Astrocyte (in vitro differentiated cells and primary cell): Measurements from ENCODE around the gene FBLN5. TPM values are rescaled to one million over a fixed set of nuclear protein-coding genes. Genes with fewer than 3 reads are reported as not detected.

Experiments used
- DNase-seq: peaks from one replicate; pipeline ENCODE4 v3.0.0-alpha.2; 2010; ENCODE audit warnings: low read depth
- FAIRE-seq: peaks from 2 replicates; lab custom pipeline; 2011; peaks lifted over from hg19 to GRCh38; lab: Jason Lieb, UNC
- H2AFZ ChIP-seq: 2 replicates; pipeline ENCODE4 v1.6.0; 2012; ENCODE audit warnings: low read depth, low read length, inconsistent platforms
- H3K27ac ChIP-seq: 2 replicates; pipeline ENCODE4 v1.5.1; 2011; ENCODE audit warnings: low read depth, low read length, inconsistent platforms
- H3K27me3 ChIP-seq: 2 replicates; pipeline ENCODE4 v1.6.0; 2011; ENCODE audit warnings: low read length, inconsistent platforms; ENCODE audit not compliant: insufficient read depth
- H3K36me3 ChIP-seq: 2 replicates; pipeline ENCODE4 v1.5.1; 2011; ENCODE audit warnings: low read length, inconsistent platforms; ENCODE audit not compliant: insufficient read depth
- H3K4me1 ChIP-seq: 2 replicates; pipeline ENCODE4 v1.5.1; 2011; ENCODE audit warnings: low read length, inconsistent platforms; ENCODE audit not compliant: insufficient read depth
- H3K4me2 ChIP-seq: 2 replicates; pipeline ENCODE4 v1.6.0; 2012; ENCODE audit warnings: low read length, inconsistent platforms
- H3K4me3 ChIP-seq: 2 replicates; pipeline ENCODE4 v1.5.1; 2011; ENCODE audit warnings: low read depth, mild to moderate bottlenecking, low read length, inconsistent platforms; ENCODE audit not compliant: insufficient read depth
- H3K79me2 ChIP-seq: 2 replicates; pipeline ENCODE4 v1.6.0; 2012; ENCODE audit warnings: mild to moderate bottlenecking, low read length, inconsistent platforms; ENCODE audit not compliant: insufficient read depth
- H3K9ac ChIP-seq: 2 replicates; pipeline ENCODE4 v1.6.0; 2012; ENCODE audit warnings: mild to moderate bottlenecking, low read length, inconsistent platforms
- H3K9me3 ChIP-seq: 2 replicates; pipeline ENCODE4 v1.5.1; 2012; ENCODE audit warnings: low read depth, mild to moderate bottlenecking, low read length, inconsistent platforms; ENCODE audit not compliant: insufficient read depth
- H4K20me1 ChIP-seq: 2 replicates; pipeline ENCODE4 v1.6.0; 2012; ENCODE audit warnings: low read length, inconsistent platforms; ENCODE audit not compliant: insufficient read depth
- H3K27ac Mint-ChIP-seq: one replicate; pipeline ENCODE4 v1.8.0; 2021; ENCODE audit warnings: mild to moderate bottlenecking, mixed read lengths; ENCODE audit not compliant: unreplicated experiment
- H3K27me3 Mint-ChIP-seq: one replicate; pipeline ENCODE4 v1.8.0; 2021; ENCODE audit warnings: low read depth, mixed read lengths; ENCODE audit not compliant: unreplicated experiment
- H3K36me3 Mint-ChIP-seq: one replicate; pipeline ENCODE4 v1.8.0; 2021; ENCODE audit warnings: low read depth, mixed read lengths; ENCODE audit not compliant: unreplicated experiment
- H3K4me1 Mint-ChIP-seq: one replicate; pipeline ENCODE4 v1.8.0; 2021; ENCODE audit warnings: low read depth, mixed read lengths; ENCODE audit not compliant: unreplicated experiment
- H3K4me3 Mint-ChIP-seq: one replicate; pipeline ENCODE4 v1.8.0; 2021; ENCODE audit warnings: mild to moderate bottlenecking, moderate library complexity, mixed read lengths; ENCODE audit not compliant: unreplicated experiment
- H3K9me3 Mint-ChIP-seq: one replicate; pipeline ENCODE4 v1.8.0; 2021; ENCODE audit warnings: mild to moderate bottlenecking, mixed read lengths; ENCODE audit not compliant: unreplicated experiment
- CTCF ChIP-seq: IDR thresholded peaks from 2 replicates; pipeline ENCODE4 v1.5.1; 2011; ENCODE audit warnings: low read depth, mild to moderate bottlenecking, inconsistent platforms, low read length, moderate library complexity; ENCODE audit not compliant: insufficient read depth
- EZH2 ChIP-seq: IDR thresholded peaks from 2 replicates; pipeline ENCODE4 v1.6.1; 2012; ENCODE audit warnings: mild to moderate bottlenecking, low read length, inconsistent platforms; ENCODE audit not compliant: insufficient read depth
- total RNA-seq: library from RNA; stranded (reverse); gene quantifications from 2 replicates; pipeline ENCODE4 v1.2.1, GENCODE V29; 2021

The FBLN5 gene
- total RNA-seq, 1 donor from 2014 or later: 12.5 TPM

DNA sequence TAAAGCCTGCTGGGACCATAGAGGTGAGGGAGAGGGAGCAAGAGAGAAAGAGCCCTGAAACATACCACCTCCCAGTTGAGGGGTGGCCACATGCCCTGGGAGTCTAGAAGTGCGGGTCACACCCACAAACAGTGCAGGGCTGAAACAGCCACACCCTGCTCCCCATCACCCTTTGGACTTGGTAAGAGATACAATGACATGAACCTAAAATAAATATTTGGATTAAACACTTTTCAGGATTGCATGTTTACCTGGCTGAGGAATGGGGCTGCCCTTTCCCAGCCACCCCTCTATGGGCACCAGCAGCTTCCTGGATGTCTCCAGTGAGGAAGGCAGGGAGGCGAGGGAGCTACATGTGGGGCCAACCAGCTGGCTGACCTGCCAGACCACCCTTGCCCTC is 41.1 kb downstream of the FBLN5 start:
- TF ChIP-seq EZH2: no peak
- TF ChIP-seq CTCF: no peak
- Mint-ChIP-seq H3K4me1 (no peaks in the 10 kb centered on the region), H3K9me3 (no peaks in the 10 kb centered on the region), H3K4me3 (no peak overlapping the region), H3K27me3 (peaks cover 29% of the 10 kb centered on the region), H3K36me3 (peaks cover 4% of the 10 kb centered on the region), H3K27ac (no peak overlapping the region)
- Histone ChIP-seq H3K4me3 (no peak overlapping the region), H2AFZ (no peak overlapping the region), H3K79me2 (no peaks in the 10 kb centered on the region), H4K20me1 (no peaks in the 10 kb centered on the region), H3K27ac (no peak overlapping the region), H3K4me2 (no peak overlapping the region), H3K9me3 (no peaks in the 10 kb centered on the region), H3K36me3 (no peaks in the 10 kb centered on the region), H3K9ac (no peak overlapping the region), H3K27me3 (no peaks in the 10 kb centered on the region), H3K4me1 (no peaks in the 10 kb centered on the region)
- no peak for FAIRE-seq
- DNase-seq: no peak

DNA sequence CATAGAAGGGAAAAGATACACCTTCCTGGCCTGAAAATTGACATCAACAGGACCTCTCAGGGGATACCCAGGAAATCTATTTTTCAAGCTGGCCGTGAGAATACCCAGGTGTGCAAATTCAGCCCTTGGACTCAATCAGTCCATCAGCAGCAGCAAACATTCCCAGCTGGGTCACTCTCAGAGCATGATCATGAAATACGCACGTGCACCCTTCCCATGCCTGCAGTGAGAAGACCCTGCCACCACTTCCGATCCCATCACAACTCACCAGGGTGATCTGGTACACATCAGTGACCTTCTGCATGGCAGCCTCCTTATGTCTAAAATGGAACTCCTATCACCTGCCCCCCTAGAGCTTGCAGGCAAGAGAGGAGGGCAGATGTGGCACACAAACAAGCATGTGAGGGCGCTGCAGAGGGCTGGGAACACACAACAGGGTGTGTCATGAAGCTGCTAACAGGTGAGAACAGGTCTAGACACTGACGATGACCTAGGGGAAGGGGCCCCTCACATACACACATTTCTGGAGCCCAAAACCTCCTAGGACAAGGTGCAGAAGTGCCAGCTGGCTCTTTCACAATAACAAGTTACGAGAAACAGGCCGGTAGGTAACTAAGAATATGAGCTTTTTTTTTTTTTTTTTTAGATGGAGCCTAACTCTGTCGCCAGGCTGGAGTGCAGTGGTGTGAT is 42.4 kb downstream of the FBLN5 start:
- no peak for TF ChIP-seq CTCF
- no peak for TF ChIP-seq EZH2
- Histone ChIP-seq H2AFZ (no peak overlapping the region), H4K20me1 (no peaks in the 10 kb centered on the region), H3K9ac (no peak overlapping the region), H3K27ac (no peak overlapping the region), H3K27me3 (no peaks in the 10 kb centered on the region), H3K9me3 (no peaks in the 10 kb centered on the region), H3K4me1 (no peaks in the 10 kb centered on the region), H3K4me3 (no peak overlapping the region), H3K36me3 (no peaks in the 10 kb centered on the region), H3K79me2 (no peaks in the 10 kb centered on the region), H3K4me2 (no peak overlapping the region)
- H3K4me1 Mint-ChIP-seq: no peaks in the 10 kb centered on the region
- no peak for DNase-seq
- H3K27ac Mint-ChIP-seq: no peak overlapping the region
- peaks cover 27% of the 10 kb centered on the region for H3K27me3 Mint-ChIP-seq
- peaks cover 4% of the 10 kb centered on the region for H3K36me3 Mint-ChIP-seq
- FAIRE-seq: no peak
- no peaks in the 10 kb centered on the region for H3K9me3 Mint-ChIP-seq
- H3K4me3 Mint-ChIP-seq: no peak overlapping the region

GRCh38 chr14:91904483-91904882 is 43.0 kb downstream of the FBLN5 start:
- FAIRE-seq: no peak
- H3K4me3 Mint-ChIP-seq: no peak overlapping the region
- no peak for DNase-seq
- no peak overlapping the region for H2AFZ ChIP-seq
- H3K27ac Mint-ChIP-seq: no peak overlapping the region
- no peaks in the 10 kb centered on the region for H4K20me1 ChIP-seq
- H3K36me3 Mint-ChIP-seq: peaks cover 4% of the 10 kb centered on the region
- no peak overlapping the region for H3K4me3 ChIP-seq
- H3K79me2 ChIP-seq: no peaks in the 10 kb centered on the region
- H3K4me1 Mint-ChIP-seq: peaks cover 4% of the 10 kb centered on the region
- no peaks in the 10 kb centered on the region for H3K9me3 ChIP-seq
- H3K9me3 Mint-ChIP-seq: no peaks in the 10 kb centered on the region
- peaks cover 28% of the 10 kb centered on the region for H3K27me3 Mint-ChIP-seq
- no peak overlapping the region for H3K27ac ChIP-seq
- TF ChIP-seq EZH2 (no peak), CTCF (no peak)
- H3K27me3 ChIP-seq: no peaks in the 10 kb centered on the region
- H3K4me1 ChIP-seq: no peaks in the 10 kb centered on the region
- H3K9ac ChIP-seq: no peak overlapping the region
- H3K36me3 ChIP-seq: no peaks in the 10 kb centered on the region
- H3K4me2 ChIP-seq: no peak overlapping the region
